ENCODE data around the gene MYH4. TPM values are rescaled to one million over a fixed set of nuclear protein-coding genes. Genes with fewer than 3 reads are reported as not detected.

MYH4 gene
- total and polyA plus RNA-seq, 2 of the 13 experiments (the other 11 are each of a cell fraction or from before 2014, with no cell fraction given): 0.01 to 0.02 TPM

GRCh38 chr17:10428781-10429180 is 40.6 kb downstream of the MYH4 start:
- no peaks in the 10 kb centered on the region for H4K20me1 ChIP-seq (ENCODE audit: insufficient read depth, low read length)
- BruUV-seq (replicated peaks): no TSS peak
- H3K9me3 ChIP-seq (ENCODE audit: low read length): no peaks in the 10 kb centered on the region
- no peaks in the 10 kb centered on the region for H3K27me3 ChIP-seq (ENCODE audit: control insufficient read depth in 1 of 2, insufficient read depth in 2 of 2, low read length in 2 of 2)
- intact Hi-C loops (cut with micrococcal nuclease; ENCODE audit: unreplicated experiment) (no loop called here), in situ Hi-C loops (cut with HindIII; ENCODE audit: extremely low pct_ligation_motif_present, low pct_unique_long_range_greater_than_20kb) (no loop called here)
- no peak overlapping the region for H3K4me3 ChIP-seq (replicated peaks in 1 of 3; ENCODE audit: insufficient read depth in 1 of 3, low read depth in 2 of 3, low read length in 3 of 3)
- no peak for TF ChIP-seq ETS1 (CRISPR knock-in tag; IDR thresholded peaks at IDR 0.05)
- no peak overlapping the region for H3K4me2 ChIP-seq (ENCODE audit: low read depth, low read length)
- no peak overlapping the region for H3K27ac ChIP-seq (ENCODE audit: extremely low read length, insufficient read depth, low read length)
- H2AFZ ChIP-seq (ENCODE audit: low read length): no peak overlapping the region
- POLR2A ChIA-PET: no interaction called here
- 46% methylated on average over 2 of the region's 2 CpGs for WGBS (ENCODE audit: low lambda C conversion rate)
- H3K4me1 ChIP-seq (ENCODE audit: insufficient read depth, low read length): no peaks in the 10 kb centered on the region
- H3K36me3 ChIP-seq (replicated peaks in 1 of 2; ENCODE audit: control insufficient read depth in 1 of 2, insufficient read depth in 2 of 2, low read length in 2 of 2): no peaks in the 10 kb centered on the region
- H3K79me2 ChIP-seq (ENCODE audit: insufficient read depth, low read length): no peaks in the 10 kb centered on the region
- DNase-seq (ENCODE audit: low spot score): no peak
- ATAC-seq: no peak
- H3K9ac ChIP-seq (ENCODE audit: insufficient read depth, low read depth, low read length): no peak overlapping the region
- CTCF ChIA-PET (ENCODE audit: low intra/inter-chr PET ratio, low total read pairs): no interaction called here
- no peak for FAIRE-seq

- Histone ChIP-seq H3K9me3 (ENCODE audit: low read length) (no peaks in the 10 kb centered on the region), H3K36me3 (replicated peaks in 1 of 2; ENCODE audit: control insufficient read depth in 1 of 2, insufficient read depth in 2 of 2, low read length in 2 of 2) (no peaks in the 10 kb centered on the region), H3K79me2 (ENCODE audit: insufficient read depth, low read length) (no peaks in the 10 kb centered on the region), H3K27me3 (ENCODE audit: control insufficient read depth in 1 of 2, insufficient read depth in 2 of 2, low read length in 2 of 2) (no peaks in the 10 kb centered on the region), H3K9ac (ENCODE audit: insufficient read depth, low read depth, low read length) (no peak within 1 kb of the TSS), H3K4me1 (ENCODE audit: insufficient read depth, low read length) (no peaks in the 10 kb centered on the region), H3K4me3 (replicated peaks in 1 of 3; ENCODE audit: insufficient read depth in 1 of 3, low read depth in 2 of 3, low read length in 3 of 3) (no peak within 1 kb of the TSS), H2AFZ (ENCODE audit: low read length) (no peak within 1 kb of the TSS), H4K20me1 (ENCODE audit: insufficient read depth, low read length) (no peaks in the 10 kb centered on the region), H3K27ac (ENCODE audit: extremely low read length, insufficient read depth, low read length) (no peak within 1 kb of the TSS), H3K4me2 (ENCODE audit: low read depth, low read length) (no peak within 1 kb of the TSS)
- in situ Hi-C loops (cut with HindIII; ENCODE audit: extremely low pct_ligation_motif_present, low pct_unique_long_range_greater_than_20kb): no loop called here
- TF ChIP-seq MAFK (conservative IDR thresholded peaks at IDR 0.05 in 1 of 2, IDR thresholded peaks at IDR 0.05 in 1 of 2; ENCODE audit: low read length in 2 of 2) (peak in 1 of 2 experiments; percentile 15; a peak in 1 of 4 replicates), ZFX (CRISPR knock-in tag; IDR thresholded peaks at IDR 0.05; ENCODE audit: low read depth) (no peak)
- 6% methylated on average over 7 of the region's 7 CpGs for WGBS (ENCODE audit: low lambda C conversion rate)
- DNase-seq (ENCODE audit: low spot score) (no peak), ATAC-seq (no peak), FAIRE-seq (no peak)
- BruUV-seq (replicated peaks): no TSS peak
- intact Hi-C loops (cut with micrococcal nuclease; ENCODE audit: unreplicated experiment): no loop called here
- ChIA-PET POLR2A (no interaction called here), CTCF (ENCODE audit: low intra/inter-chr PET ratio, low total read pairs) (no interaction called here)
Observed at GRCh38 chr17:10421900-10422542, 47.3 kb downstream of the MYH4 start, which contains the start of gene MYH8. TSS of gene MYH8 (minus strand) at chr17:10421950. CDS start at chr17:10420227, 1,723 bp downstream.
